Ovary (tissue), 9 donors: ENCODE data around the gene IGSF11. TPM values are rescaled to one million over a fixed set of nuclear protein-coding genes. Genes with fewer than 3 reads are reported as not detected.

Source experiments
- DNase-seq, 5 donors: peaks; one replicate each; pipeline ENCODE4 v3.0.0-alpha.2; 2019 to 2020
- H3K27ac ChIP-seq, 2 donors: fragments of 200-600 bp; one replicate each; pipeline versions ENCODE4 v1.5.1 to v1.8.0; 2019 to 2022
- H3K27me3 ChIP-seq: fragments of 200-600 bp; one replicate; pipeline ENCODE4 v1.8.0; 2022
- H3K36me3 ChIP-seq: fragments of 200-600 bp; sonication (generic); one replicate; pipeline ENCODE4 v1.5.1; 2019
- H3K4me1 ChIP-seq: one replicate; pipeline ENCODE4 v1.8.1; 2013; ENCODE audit warnings: mild to moderate bottlenecking, moderate library complexity; ENCODE audit not compliant: insufficient read depth
- H3K4me3 ChIP-seq: fragments of 200-600 bp; sonication (generic); one replicate; pipeline ENCODE4 v1.5.1; 2017
- H3K9me3 ChIP-seq, 2 donors: fragments of 200-600 bp in 1 of 2; sonication (generic) in 1 of 2; one replicate each; pipeline versions ENCODE4 v1.5.1 to v1.8.1; 2013 to 2019; ENCODE audit warnings: mild to moderate bottlenecking in 1 of 2, moderate library complexity in 1 of 2
- CTCF ChIP-seq, 3 donors: fragments of 450-650 bp in 2 of 3; fragments of 200-600 bp in 1 of 3; IDR thresholded peaks; one replicate each; pipeline versions ENCODE4 v1.5.1 to v1.8.0; 2016 to 2022; ENCODE audit warnings: antibody characterized with exemption in 3 of 3, mild to moderate bottlenecking in 1 of 3
- EP300 ChIP-seq: sonication (generic); formaldehyde crosslinking; IDR thresholded peaks from one replicate; pipeline ENCODE4 v1.6.1; 2017; ENCODE audit warnings: antibody characterized with exemption
- POLR2A ChIP-seq: fragments of 450-650 bp; IDR thresholded peaks from one replicate; pipeline ENCODE4 v1.6.1; 2017; ENCODE audit warnings: antibody characterized with exemption, mild to moderate bottlenecking, moderate library complexity
- WGBS, 3 donors: extraction: QIAGEN DNeasy Blood & Tissue Kit in 1 of 3; methylation state at CpG; one replicate each; pipeline versions ENCODE4 v1.1.5 to v1.1.7; 2013 to 2017; 5-methylcytosine and 5-hydroxymethylcytosine counted together
- intact Hi-C, 4 donors: fragments of 100-400 bp; cut with DNase I; formaldehyde crosslinking; loops; one replicate each; pipeline versions ENCODE4 v1.11.0 to v1.15.1; 2022 to 2023
- polyA plus RNA-seq, 2 donors: library from polyadenylated mRNA; stranded (reverse); fragments of 200-250 nt in 1 of 2; fragments of 350-450 nt in 1 of 2; fragmentation: Illumina TruSeq in 1 of 2; extraction: RNeasy Lipid Tissue Mini Kit (QIAGEN cat#74804) in 1 of 2; gene quantifications; one replicate each; pipeline ENCODE4 v1.2.3, GENCODE V29; 2013 to 2014
- total RNA-seq, 7 donors: library from RNA; depleted of rRNA in 2 of 7; stranded (reverse); fragments of >200 nt in 2 of 7; fragmentation: NEBNext Ultra II Directional in 3 of 7; extraction: Animal tissue kit (Norgen Biotek cat#: 25700) in 3 of 7; gene quantifications; one replicate each; pipeline versions ENCODE4 v1.1.0 to v1.2.4, GENCODE V29; 2016 to 2023
- donor health status: DM: no; HTN: no; CAD: no; lungs with moderate emphysema.
- donor health status: DM: no; HTN: no; CAD: no.
- donor health status: Bipolar disorder and iron deficiency.
- donor health status: DM: yes; HTN: yes; CAD: no.
- donor health status: DM: no; HTN: no; CAD: no.
- donor health status: DM: yes; HTN: yes; CAD: no.

IGSF11 gene
- total and polyA plus RNA-seq, 9 donors, result 8.9 to 22.3 (median 16.8) TPM

DNA sequence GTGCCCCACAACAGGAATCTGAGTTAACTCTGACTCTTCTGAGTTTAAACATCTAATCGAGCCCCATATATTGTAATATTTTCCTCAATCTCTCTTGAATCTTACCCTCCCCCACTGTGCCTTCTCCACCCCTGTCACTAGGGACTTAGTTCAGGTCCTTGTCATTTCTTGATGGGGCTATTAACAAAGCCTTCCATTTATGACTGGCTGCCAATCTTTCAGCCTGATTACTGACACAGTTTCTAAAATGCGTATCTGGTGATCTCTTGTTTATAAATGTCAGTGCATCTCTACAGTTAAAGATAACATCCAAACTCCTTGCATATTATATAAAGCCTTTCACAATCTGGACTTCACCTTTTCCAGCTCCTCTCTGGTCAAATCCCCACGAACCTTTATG lies 124.3 kb downstream of the IGSF11 start:
- no peak for DNase-seq
- intact Hi-C loops, result no loop called here
- 86 to 90% (median 88%) methylated on average over 3 of the region's 3 CpGs for WGBS, 3 donors
- H3K36me3 ChIP-seq, result no peaks in the 10 kb centered on the region
- H3K4me1 ChIP-seq, result peaks cover 3% of the 10 kb centered on the region
- H3K27ac ChIP-seq, result no peak overlapping the region
- no peak overlapping the region for H3K4me3 ChIP-seq
- no peaks in the 10 kb centered on the region for H3K27me3 ChIP-seq
- H3K9me3 ChIP-seq, result no peaks in the 10 kb centered on the region
- TF ChIP-seq CTCF (IDR thresholded peaks at IDR 0.05) (no peak), POLR2A (no peak), EP300 (no peak)

GRCh38 chr3:118909763-118910162 lies 124.9 kb downstream of the IGSF11 start:
- TF ChIP-seq POLR2A (no peak), CTCF (IDR thresholded peaks at IDR 0.05) (no peak), EP300 (no peak)
- H3K9me3 ChIP-seq, result no peaks in the 10 kb centered on the region
- intact Hi-C loops, result no loop called here
- no peak for DNase-seq
- no peak overlapping the region for H3K4me3 ChIP-seq
- H3K27me3 ChIP-seq, result no peaks in the 10 kb centered on the region
- H3K27ac ChIP-seq, result no peak overlapping the region
- no peaks in the 10 kb centered on the region for H3K36me3 ChIP-seq
- H3K4me1 ChIP-seq, result peaks cover 3% of the 10 kb centered on the region

- Histone ChIP-seq H3K9me3 (no peaks in the 10 kb centered on the region), H3K4me1 (peaks cover 3% of the 10 kb centered on the region), H3K27me3 (no peaks in the 10 kb centered on the region), H3K4me3 (no peak overlapping the region), H3K36me3 (no peaks in the 10 kb centered on the region), H3K27ac (no peak overlapping the region)
- TF ChIP-seq POLR2A (no peak), EP300 (no peak), CTCF (IDR thresholded peaks at IDR 0.05) (no peak)
- intact Hi-C loops, result no loop called here
- DNase-seq, result no peak
- WGBS, 3 donors, result 57 to 68% (median 67%) methylated on average over 2 of the region's 2 CpGs
Observed at GRCh38 chr3:118907909-118908308, 126.7 kb downstream of the IGSF11 start.

GRCh38 chr3:118900737-118901525 lies 133.7 kb downstream of the IGSF11 start:
- Histone ChIP-seq H3K4me1 (no peaks in the 10 kb centered on the region), H3K9me3 (no peaks in the 10 kb centered on the region), H3K36me3 (no peaks in the 10 kb centered on the region), H3K27me3 (no peaks in the 10 kb centered on the region), H3K4me3 (no peak overlapping the region), H3K27ac (no peak overlapping the region)
- intact Hi-C loops, result no loop called here
- WGBS, 3 donors, result 64 to 73% (median 73%) methylated on average over 4 of the region's 4 CpGs
- DNase-seq, result no peak
- TF ChIP-seq EP300 (no peak), CTCF (IDR thresholded peaks at IDR 0.05) (no peak), POLR2A (no peak)
